ENCODE measurements around the gene ANXA2.

GRCh38 chr15:60374628-60375081, 23.1 kb downstream of the ANXA2 start:
- TF ChIP-seq POLR2AphosphoS5 (IDR thresholded peaks at IDR 0.05; ENCODE audit: low read depth, low read length) (no peak), POLR2A (IDR thresholded peaks at IDR 0.05; ENCODE audit: low read depth, low read length) (no peak), TAF1 (IDR thresholded peaks at IDR 0.05; ENCODE audit: borderline replicate concordance, low read depth, low read length) (no peak)

All from GM12892 (cell line).